Astrocyte of the spinal cord (primary cell): ENCODE data around the gene ALDH1A1.

ENCODE experiments used
- DNase-seq: peaks from one replicate; pipeline ENCODE4 v3.0.0; 2011; ENCODE audit warnings: low read depth, low spot score
- H3K4me3 ChIP-seq: 2 replicates; pipeline ENCODE4 v1.5.1; 2011; ENCODE audit warnings: low read depth, mild to moderate bottlenecking, low read length, moderate library complexity
- CTCF ChIP-seq: IDR thresholded peaks from 2 replicates; pipeline ENCODE4 v1.5.1; 2012; ENCODE audit warnings: low read depth, mild to moderate bottlenecking, low read length, inconsistent platforms
- in situ Hi-C: cut with HindIII; loops from 2 replicates; pipeline ENCODE4 v1.10.0; 2017; ENCODE audit warnings: low sequenced_read_pairs

Gene ALDH1A1

GRCh38 chr9:72856972-72857623 lies 95.8 kb downstream of the ALDH1A1 start:
- peak; percentile 65 for DNase-seq
- TF ChIP-seq CTCF = peak; percentile 69
- no peak overlapping the region for H3K4me3 ChIP-seq
- in situ Hi-C loops = loop anchor here (25.0 kb wide), 1 partner anchor 330 kb away; no protein-coding TSS in a partner anchor

GRCh38 chr9:72855890-72856523 lies 96.8 kb downstream of the ALDH1A1 start:
- in situ Hi-C loops = loop anchor here (25.0 kb wide), 1 partner anchor 331 kb away; no protein-coding TSS in a partner anchor
- H3K4me3 ChIP-seq = no peak overlapping the region
- no peak for TF ChIP-seq CTCF
- no peak for DNase-seq

- no peak for TF ChIP-seq CTCF
- no peak overlapping the region for H3K4me3 ChIP-seq
- in situ Hi-C loops = loop anchor here (25.0 kb wide), 1 partner anchor 332 kb away; no protein-coding TSS in a partner anchor
- DNase-seq = no peak
Measured at GRCh38 chr9:72855321-72855720, 97.5 kb downstream of the ALDH1A1 start.
